HCT116 (cell line): ENCODE measurements around the gene SLC27A5.

Experiments
- EZH2 ChIP-seq: fragments of 200-600 bp; sonication (generic); IDR thresholded peaks from 2 replicates; pipeline ENCODE4 v1.6.1; 2017; ENCODE audit warnings: antibody characterized with exemption, mixed run types
- POLR2AphosphoS5 ChIP-seq: IDR thresholded peaks from 2 replicates; pipeline ENCODE4 v1.6.1; 2011; ENCODE audit warnings: mild to moderate bottlenecking, low read depth, low read length, moderate library complexity
- SIN3A ChIP-seq: IDR thresholded peaks from 2 replicates; pipeline ENCODE4 v1.6.1; 2012; ENCODE audit warnings: low read depth

DNA sequence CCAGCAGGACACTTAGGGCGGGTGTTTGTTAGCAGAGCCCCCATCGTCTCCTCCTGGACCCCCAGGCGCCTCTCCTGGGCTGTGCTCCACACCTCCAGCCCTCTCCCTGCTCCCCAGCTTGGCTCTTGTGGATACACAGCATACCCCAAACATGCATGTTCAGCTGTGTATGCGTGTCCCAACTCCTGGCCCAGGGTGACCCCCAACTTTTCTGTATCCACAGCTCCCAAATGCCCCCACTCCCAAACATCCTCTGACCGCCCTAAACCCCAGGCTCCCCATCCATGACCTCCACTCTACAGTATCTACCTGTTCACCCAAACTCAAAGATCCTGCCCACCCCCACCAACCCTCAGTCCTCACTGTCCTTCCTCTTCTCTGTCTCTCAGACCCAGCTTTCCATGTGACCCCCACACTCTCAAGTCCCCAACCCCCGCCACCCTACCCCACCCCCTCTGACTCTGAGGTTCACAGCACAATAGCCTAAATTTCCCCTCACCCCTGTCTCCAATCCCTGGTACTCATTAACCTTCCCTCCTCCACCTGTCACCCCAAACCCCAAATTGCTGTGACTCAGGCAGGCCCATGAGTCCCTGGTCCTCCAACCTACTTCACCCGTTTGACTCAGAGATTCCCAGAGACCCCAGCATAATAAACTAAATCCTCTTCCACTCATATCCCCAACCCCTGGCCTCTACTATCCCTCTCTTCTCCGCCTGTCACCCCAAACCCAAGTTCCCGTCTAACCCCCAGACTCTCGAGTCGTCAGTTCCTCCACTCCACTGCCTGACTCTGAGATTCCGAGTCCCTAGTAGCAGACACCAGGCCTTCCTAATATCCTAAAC lies 45.7 kb upstream of the SLC27A5 start:
- TF ChIP-seq SIN3A, result no peak
- TF ChIP-seq EZH2, result no peak
- no peak for TF ChIP-seq POLR2AphosphoS5
